Activated T-cell treated with anti-CD3 and anti-CD28 coated beads, Interleukin-2, amount 50 U/mL, for 24 hours (primary cell): ENCODE data around the gene FGD5.
"Not testable (repeated sequence)": the region's sequence is repeated elsewhere in the genome, so short reads cannot be mapped to it uniquely, and the experiment has no call there.

Source experiments
- DNase-seq: peaks from one replicate; pipeline ENCODE4 v3.0.0-alpha.2; 2020
- H3K27ac Mint-ChIP-seq: 2 replicates; pipeline ENCODE4 v1.8.0; 2020; ENCODE audit warnings: mild to moderate bottlenecking, mixed read lengths
- H3K27me3 Mint-ChIP-seq: 2 replicates; pipeline ENCODE4 v1.8.0; 2020; ENCODE audit warnings: mixed read lengths
- H3K36me3 Mint-ChIP-seq: 2 replicates; pipeline ENCODE4 v1.8.0; 2020; ENCODE audit warnings: low read depth, mixed read lengths
- H3K4me1 Mint-ChIP-seq: 2 replicates; pipeline ENCODE4 v1.8.0; 2020; ENCODE audit warnings: low read depth, mixed read lengths
- H3K4me3 Mint-ChIP-seq: 2 replicates; pipeline ENCODE4 v1.8.0; 2020; ENCODE audit warnings: mild to moderate bottlenecking, moderate library complexity, mixed read lengths
- H3K9me3 Mint-ChIP-seq: 2 replicates; pipeline ENCODE4 v1.8.0; 2020; ENCODE audit warnings: mixed read lengths

FGD5 gene

DNA sequence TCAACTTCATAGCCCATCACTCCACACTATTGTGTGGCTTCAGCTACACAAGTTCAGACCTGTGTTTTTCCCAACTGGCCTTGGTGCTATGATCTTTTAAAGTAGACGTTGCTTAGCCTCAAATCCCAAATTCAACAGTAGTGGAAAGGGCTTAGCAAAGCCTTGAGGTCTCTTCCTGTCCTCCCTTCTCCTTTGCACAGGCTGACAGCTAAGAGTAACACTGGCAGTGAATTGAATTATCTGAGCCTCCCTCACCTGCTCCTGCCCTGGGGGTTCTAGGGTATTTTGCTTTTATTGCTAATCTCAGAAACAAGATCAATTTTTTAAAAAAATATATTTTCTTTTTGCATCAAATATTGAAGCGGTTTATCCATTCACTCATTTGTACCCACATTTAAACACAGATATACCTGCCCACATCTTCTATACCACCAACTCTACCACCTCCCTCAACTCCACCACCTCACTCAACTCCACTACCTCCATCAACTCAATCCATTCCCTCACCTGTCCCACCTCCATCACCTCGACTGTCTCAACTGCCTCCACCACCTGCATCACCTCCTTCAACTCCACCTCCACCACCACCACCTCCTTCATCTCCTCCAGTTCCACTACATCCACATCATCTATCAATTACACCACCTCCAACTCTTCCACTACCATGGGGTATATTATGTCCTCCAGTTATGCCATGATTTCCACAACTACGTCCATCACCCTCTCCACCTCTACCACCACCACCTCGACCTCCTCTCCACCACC lies 10.1 kb upstream of the FGD5 start:
- Mint-ChIP-seq H3K36me3 (no peaks in the 10 kb centered on the region), H3K27ac (no peak overlapping the region), H3K4me1 (peaks cover 12% of the 10 kb centered on the region), H3K27me3 (peaks cover 63% of the 10 kb centered on the region), H3K4me3 (no peak overlapping the region), H3K9me3 (no peaks in the 10 kb centered on the region)
- DNase-seq = no peak

GRCh38 chr3:14809611-14810010 lies 9.2 kb upstream of the FGD5 start:
- H3K27me3 Mint-ChIP-seq = peaks cover 70% of the 10 kb centered on the region
- H3K4me3 Mint-ChIP-seq, H3K9me3 Mint-ChIP-seq, H3K27ac Mint-ChIP-seq, DNase-seq, H3K4me1 Mint-ChIP-seq, H3K36me3 Mint-ChIP-seq: not testable (repeated sequence)

- Mint-ChIP-seq H3K36me3 (no peaks in the 10 kb centered on the region), H3K9me3 (no peaks in the 10 kb centered on the region), H3K4me1 (peaks cover 5% of the 10 kb centered on the region), H3K27me3 (peaks cover 69% of the 10 kb centered on the region), H3K4me3 (peak overlapping the region; percentile 11), H3K27ac (no peak overlapping the region)
- no peak for DNase-seq
These were observed 8.5 kb upstream of the FGD5 start for GRCh38 chr3:14810070-14810791.

GRCh38 chr3:14810801-14811661 lies 7.7 kb upstream of the FGD5 start:
- H3K27ac Mint-ChIP-seq = no peak overlapping the region
- no peak for DNase-seq
- peaks cover 70% of the 10 kb centered on the region for H3K27me3 Mint-ChIP-seq
- peaks cover 5% of the 10 kb centered on the region for H3K4me1 Mint-ChIP-seq
- H3K9me3 Mint-ChIP-seq = no peaks in the 10 kb centered on the region
- no peaks in the 10 kb centered on the region for H3K36me3 Mint-ChIP-seq
- peak overlapping the region; percentile 32 for H3K4me3 Mint-ChIP-seq

DNA sequence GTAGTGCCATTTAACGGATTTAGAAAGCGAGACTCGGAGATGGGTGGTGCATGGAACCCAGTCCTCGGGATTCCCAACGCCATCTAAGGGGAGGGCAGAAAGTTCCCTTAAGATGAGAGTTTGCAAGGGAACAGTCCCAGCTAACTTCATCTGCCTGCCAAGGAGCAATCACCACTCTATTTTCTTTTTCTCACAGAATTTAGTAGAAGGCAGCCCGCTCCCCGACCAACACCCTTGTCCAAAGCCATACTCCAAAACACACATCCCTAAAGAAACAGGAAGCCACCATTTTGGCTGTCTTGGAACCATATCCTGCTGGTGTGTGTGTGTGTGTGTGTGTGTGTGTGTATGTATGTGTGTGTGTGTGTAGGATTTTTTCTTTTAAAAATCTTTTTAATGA lies 7.1 kb upstream of the FGD5 start:
- Mint-ChIP-seq H3K4me3 (no peak overlapping the region), H3K27ac (no peak overlapping the region), H3K36me3 (no peaks in the 10 kb centered on the region), H3K4me1 (peaks cover 5% of the 10 kb centered on the region), H3K9me3 (no peaks in the 10 kb centered on the region), H3K27me3 (peaks cover 71% of the 10 kb centered on the region)
- DNase-seq = no peak

DNA sequence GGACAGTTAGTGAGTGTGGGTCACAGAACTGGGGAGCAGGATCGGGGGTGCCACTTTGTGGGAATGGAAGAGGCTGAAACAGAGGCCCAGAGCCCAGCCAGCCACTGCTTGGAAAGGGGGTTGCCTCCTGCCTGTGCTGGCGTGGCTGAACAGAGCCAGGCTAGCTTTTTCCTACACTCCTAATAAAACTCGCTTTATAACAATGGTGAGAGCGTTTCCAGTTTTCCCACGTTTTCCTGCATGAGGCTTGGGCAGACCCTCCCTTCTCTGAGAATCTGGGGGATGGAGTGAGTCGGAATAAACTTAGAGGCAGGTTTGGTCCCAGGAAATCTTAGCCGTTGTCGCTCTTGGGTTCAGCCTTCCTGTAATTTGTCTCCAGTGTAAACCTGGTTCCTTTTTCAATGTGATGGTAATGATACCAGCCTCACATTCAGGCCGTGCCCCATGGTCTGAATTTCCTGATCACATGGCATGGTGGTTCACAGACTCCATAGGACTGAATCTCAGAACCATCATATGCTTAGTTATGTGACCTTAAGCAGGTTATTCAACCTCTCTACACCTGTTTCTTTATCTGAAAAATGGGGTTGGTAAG lies 6.5 kb upstream of the FGD5 start:
- Mint-ChIP-seq H3K27me3 (peaks cover 69% of the 10 kb centered on the region), H3K36me3 (no peaks in the 10 kb centered on the region)

GRCh38 chr3:14814411-14814871 lies 4.3 kb upstream of the FGD5 start:
- Mint-ChIP-seq H3K9me3 (no peaks in the 10 kb centered on the region), H3K27ac (no peak overlapping the region), H3K4me1 (peaks cover 5% of the 10 kb centered on the region), H3K36me3 (no peaks in the 10 kb centered on the region), H3K4me3 (no peak overlapping the region), H3K27me3 (peaks cover 58% of the 10 kb centered on the region)
- no peak for DNase-seq

More for the DNA sequence above, 6.5 kb upstream of the FGD5 start:
- Mint-ChIP-seq H3K9me3 (no peaks in the 10 kb centered on the region), H3K4me3 (no peak overlapping the region), H3K4me1 (peaks cover 5% of the 10 kb centered on the region), H3K27ac (no peak overlapping the region)
- no peak for DNase-seq

- peaks cover 49% of the 10 kb centered on the region for H3K27me3 Mint-ChIP-seq
- no peak overlapping the region for H3K4me3 Mint-ChIP-seq
- H3K9me3 Mint-ChIP-seq = no peaks in the 10 kb centered on the region
- peaks cover under 1% of the 10 kb centered on the region for H3K4me1 Mint-ChIP-seq
- no peak overlapping the region for H3K27ac Mint-ChIP-seq
- DNase-seq = no peak
- no peaks in the 10 kb centered on the region for H3K36me3 Mint-ChIP-seq
These were observed 2.4 kb upstream of the FGD5 start for GRCh38 chr3:14816359-14816758.

DNA sequence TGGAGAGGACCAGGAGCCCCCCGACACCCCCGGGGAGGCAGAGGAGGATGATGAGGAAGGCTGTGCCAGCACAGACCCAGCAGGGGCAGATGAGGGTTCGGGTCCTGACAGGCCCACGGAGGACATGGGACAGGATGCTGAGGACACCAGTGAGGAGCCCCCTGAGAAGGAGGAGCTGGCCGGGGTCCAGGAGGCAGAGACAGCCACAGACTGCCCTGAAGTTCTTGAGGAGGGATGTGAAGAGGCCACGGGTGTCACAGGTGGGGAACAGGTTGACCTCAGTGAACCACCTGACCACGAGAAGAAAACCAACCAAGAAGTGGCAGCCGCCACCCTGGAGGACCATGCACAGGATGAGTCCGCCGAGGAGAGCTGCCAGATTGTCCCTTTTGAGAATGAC lies 909 bp downstream of the FGD5 start:
- Mint-ChIP-seq H3K4me3 (no peak overlapping the region), H3K27ac (no peak overlapping the region), H3K36me3 (no peaks in the 10 kb centered on the region), H3K27me3 (peaks cover 25% of the 10 kb centered on the region), H3K9me3 (no peaks in the 10 kb centered on the region), H3K4me1 (peaks cover 1% of the 10 kb centered on the region)
- DNase-seq = no peak

GRCh38 chr3:14820156-14820555 lies 1.4 kb downstream of the FGD5 start:
- H3K4me1 Mint-ChIP-seq = peaks cover 4% of the 10 kb centered on the region
- no peaks in the 10 kb centered on the region for H3K36me3 Mint-ChIP-seq
- H3K9me3 Mint-ChIP-seq = no peaks in the 10 kb centered on the region
- H3K27ac Mint-ChIP-seq = no peak overlapping the region
- peaks cover 20% of the 10 kb centered on the region for H3K27me3 Mint-ChIP-seq
- no peak overlapping the region for H3K4me3 Mint-ChIP-seq
- DNase-seq = no peak

DNA sequence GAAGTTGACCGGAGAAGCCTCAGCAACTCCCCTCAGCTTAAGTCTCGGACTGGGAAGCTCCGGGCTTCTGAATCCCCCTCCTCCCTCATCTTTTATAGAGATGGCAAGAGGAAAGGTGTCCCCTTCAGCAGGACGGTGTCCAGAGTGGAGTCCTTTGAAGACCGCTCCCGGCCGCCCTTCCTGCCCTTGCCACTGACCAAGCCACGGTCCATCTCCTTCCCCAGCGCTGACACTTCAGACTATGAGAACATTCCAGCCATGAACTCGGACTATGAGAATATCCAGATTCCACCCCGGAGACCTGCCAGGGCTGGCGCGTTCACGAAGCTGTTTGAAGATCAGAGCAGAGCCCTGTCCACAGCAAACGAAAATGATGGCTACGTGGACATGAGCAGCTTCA lies 2.4 kb downstream of the FGD5 start:
- Mint-ChIP-seq H3K27me3 (peaks cover 16% of the 10 kb centered on the region), H3K9me3 (no peaks in the 10 kb centered on the region), H3K36me3 (no peaks in the 10 kb centered on the region), H3K4me1 (peaks cover 4% of the 10 kb centered on the region), H3K27ac (no peak overlapping the region), H3K4me3 (no peak overlapping the region)
- no peak for DNase-seq

DNA sequence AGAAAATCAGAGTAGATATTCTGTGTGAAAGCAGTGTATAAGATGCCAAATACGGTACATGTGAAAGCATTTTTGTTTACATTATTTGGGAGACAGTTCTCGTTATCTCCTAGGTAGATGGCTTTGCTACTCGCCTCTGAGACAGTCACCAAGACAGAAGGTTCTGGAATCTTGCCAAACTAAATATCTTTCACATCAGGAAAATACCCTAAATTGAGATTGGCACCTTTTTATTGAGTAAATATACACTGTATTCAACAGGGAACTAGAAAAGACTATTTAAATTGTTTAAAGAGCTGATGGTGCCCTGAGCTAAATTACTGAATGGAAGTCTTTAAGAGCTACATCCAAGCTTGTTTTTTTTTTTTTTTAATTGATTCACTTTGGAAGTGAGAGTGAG lies 3.4 kb downstream of the FGD5 start:
- Mint-ChIP-seq H3K9me3 (no peaks in the 10 kb centered on the region), H3K27ac (no peak overlapping the region), H3K36me3 (no peaks in the 10 kb centered on the region), H3K27me3 (peaks cover 19% of the 10 kb centered on the region), H3K4me1 (peaks cover 4% of the 10 kb centered on the region), H3K4me3 (no peak overlapping the region)
- no peak for DNase-seq

DNA sequence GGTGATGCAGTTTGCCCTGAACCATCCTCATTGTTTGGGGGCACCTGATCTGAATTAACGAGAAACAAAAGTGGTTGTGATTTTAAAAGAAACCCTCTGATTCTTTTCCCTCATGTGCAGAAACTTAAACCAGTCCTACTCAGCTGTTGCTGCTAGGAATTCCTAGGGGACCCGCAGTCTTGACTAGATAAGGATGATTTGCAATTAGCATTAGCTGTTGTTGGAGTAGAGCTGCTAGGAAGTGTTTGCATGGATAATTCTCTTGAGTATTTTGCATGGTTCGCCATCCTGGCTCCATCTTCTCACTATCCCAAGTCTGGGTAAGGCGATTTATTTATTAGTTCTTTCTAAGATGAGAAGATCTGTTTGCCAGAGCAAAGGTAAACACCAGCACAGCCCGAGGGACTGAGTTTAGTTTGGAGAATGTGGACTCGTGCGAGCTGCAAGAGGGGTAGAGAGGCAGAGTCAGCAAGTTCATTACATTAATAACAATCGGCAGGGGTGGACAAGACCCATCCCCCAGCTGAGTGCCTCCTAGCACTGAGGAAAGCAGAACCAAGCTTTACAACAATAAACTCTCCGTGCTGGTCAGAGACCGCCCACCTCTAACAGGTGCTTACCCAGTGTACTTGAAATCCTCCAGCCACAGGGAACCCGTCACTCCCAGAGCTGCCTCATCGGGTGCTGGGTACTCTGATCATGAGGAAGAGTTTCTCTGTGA lies 4.1 kb downstream of the FGD5 start:
- no peak overlapping the region for H3K4me3 Mint-ChIP-seq
- DNase-seq = no peak
- H3K27ac Mint-ChIP-seq = no peak overlapping the region
- H3K36me3 Mint-ChIP-seq = no peaks in the 10 kb centered on the region
- peaks cover 23% of the 10 kb centered on the region for H3K27me3 Mint-ChIP-seq
- no peaks in the 10 kb centered on the region for H3K9me3 Mint-ChIP-seq
- peaks cover 4% of the 10 kb centered on the region for H3K4me1 Mint-ChIP-seq

- no peak for DNase-seq
- Mint-ChIP-seq H3K36me3 (no peaks in the 10 kb centered on the region), H3K27ac (no peak overlapping the region), H3K4me1 (peaks cover 4% of the 10 kb centered on the region), H3K9me3 (no peaks in the 10 kb centered on the region), H3K27me3 (peaks cover 22% of the 10 kb centered on the region), H3K4me3 (no peak overlapping the region)
These were observed 4.6 kb downstream of the FGD5 start for GRCh38 chr3:14823393-14823792.
